Stimulated activated CD4-positive, alpha-beta T cell treated with anti-CD3 and anti-CD28 coated beads, TNF-alpha, amount 100 ng/mL, for 24 hours (primary cell): Measurements from ENCODE around the gene MYO10.

Experiments used
- DNase-seq, 3 experiments: peaks; one replicate each; pipeline ENCODE4 v3.0.0-alpha.2; 2020; ENCODE audit warnings: low read depth in 3 of 3

Gene MYO10

DNA sequence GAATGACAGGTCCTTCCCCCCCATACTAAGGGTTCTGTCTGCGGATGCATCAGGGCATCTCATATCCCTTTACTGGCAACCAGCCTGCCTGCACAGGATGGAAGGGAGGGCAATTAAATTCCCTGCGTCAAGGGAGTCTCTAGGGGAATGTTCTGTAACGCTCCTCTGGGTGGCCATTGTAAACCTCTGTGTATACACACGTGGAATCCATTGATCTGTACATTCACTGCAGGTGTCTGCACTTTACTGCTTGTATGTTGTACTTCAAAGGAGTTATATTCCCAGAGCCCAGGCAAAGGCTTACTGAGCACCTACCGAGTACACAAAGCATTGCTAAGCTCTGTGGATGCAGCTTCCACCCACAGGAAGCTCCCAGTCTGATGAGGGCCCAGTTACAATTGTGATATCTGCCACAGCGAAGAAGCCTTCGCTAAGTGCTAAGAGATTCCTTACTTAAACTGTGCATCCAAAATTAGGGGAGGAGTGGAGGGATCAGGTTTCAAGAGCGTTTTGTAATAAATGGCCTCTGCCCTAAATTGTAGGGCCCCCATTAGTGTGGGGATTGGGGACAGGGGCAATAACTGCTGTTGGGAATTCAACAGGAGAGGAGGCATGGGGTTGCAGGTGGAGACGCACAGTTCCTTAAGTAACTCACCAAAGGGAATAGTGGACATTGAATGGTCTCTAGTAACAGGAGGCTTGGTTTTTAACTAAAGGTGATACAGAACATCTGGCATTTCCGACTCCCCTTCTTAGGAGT lies 317.8 kb downstream of the MYO10 start:
- DNase-seq: no peak

GRCh38 chr5:16617274-16617968 lies 318.7 kb downstream of the MYO10 start:
- DNase-seq: peak in 1 of 3 experiments; percentile 46

DNA sequence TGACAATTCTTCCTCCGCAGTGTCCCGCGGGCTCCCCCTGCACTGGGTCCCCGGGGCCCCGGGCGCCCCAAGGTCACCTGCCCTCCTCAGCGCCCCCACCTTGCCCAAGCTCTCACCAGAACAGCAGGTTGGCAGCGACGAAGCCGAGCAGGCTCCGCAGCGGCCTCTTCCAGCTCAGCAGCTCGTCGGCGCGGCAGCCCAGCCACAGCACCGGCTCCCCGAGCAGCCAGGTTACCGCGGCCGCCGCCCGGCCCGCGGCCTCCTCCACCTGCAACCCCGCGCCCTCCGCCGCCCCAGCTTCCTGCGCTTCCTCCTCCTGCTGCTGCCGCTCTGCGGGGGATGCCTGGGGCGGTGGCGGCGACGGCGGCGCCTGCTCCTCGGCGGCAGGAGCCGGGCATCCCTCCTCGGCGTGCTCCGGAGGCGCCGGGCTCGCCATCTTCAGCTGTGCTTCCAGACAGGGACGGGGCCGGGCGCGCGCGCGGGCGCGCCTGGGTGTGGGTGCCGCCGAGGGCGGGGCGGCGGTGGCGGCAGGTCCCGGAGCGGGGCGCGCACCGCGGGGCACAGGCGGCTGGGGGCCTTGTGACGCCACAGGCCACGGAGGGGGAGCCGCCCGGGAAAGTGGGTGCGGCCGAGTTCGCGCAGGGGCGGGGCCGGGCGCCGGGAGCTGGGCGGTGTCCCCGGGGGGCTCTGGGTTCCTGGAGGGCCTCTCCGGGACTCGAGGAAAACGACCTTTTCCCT lies 319.4 kb downstream of the MYO10 start, which contains the start of gene RETREG1:
RETREG1 (minus strand) TSS at position 462 of the 738 bp plus-strand sequence; CDS start at position 436, 26 bp downstream.
- DNase-seq: peak; percentile 62 to 78 (median 74)

DNA sequence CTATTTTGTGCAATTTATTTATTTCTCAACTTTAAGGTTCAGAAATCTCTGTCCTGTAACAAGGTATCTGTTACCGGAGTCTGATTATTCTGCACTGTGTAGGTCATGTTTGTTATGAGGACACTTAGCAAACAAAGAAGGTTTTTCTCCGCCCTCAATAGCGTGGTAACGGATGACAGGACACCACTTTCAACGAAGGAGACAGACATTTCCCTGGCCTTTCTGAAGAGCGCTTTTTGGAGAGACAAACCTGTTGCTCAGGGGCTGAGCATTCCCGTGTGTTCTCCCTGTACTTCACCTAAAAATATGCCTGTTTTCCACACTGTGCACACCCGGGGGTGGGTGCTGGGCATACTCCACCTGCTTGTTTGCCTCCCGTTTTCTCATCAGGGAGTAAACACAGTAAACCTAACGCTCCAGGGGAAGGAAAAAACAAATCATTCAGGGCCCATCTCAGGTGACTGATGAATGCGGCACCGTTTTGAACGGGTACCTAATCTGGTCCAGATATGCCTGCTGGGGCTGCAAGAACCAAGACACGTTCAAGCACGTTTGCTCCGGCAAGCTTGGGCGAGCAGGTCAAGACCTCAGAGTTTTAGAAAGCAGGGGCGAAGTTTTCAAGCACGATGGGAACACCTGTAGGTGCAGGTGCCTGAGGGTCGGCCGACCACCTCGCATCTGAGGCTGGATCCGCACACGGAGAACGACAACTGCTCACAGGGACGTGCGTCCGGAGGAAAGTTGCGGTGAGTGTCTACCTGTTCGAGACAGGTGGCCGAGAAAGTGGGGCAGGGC lies 320.1 kb downstream of the MYO10 start:
- no peak for DNase-seq

GRCh38 chr5:16612007-16612406 lies 324.1 kb downstream of the MYO10 start:
- DNase-seq: no peak
